Hepatocyte (in vitro differentiated cells): Measurements from ENCODE around the gene PYGO2.

Experiments used
- EZH2 ChIP-seq: fragments of 200-600 bp; sonication (generic); IDR thresholded peaks from 2 replicates; pipeline ENCODE4 v1.6.1; 2016; ENCODE audit warnings: antibody characterized with exemption, mild to moderate bottlenecking, borderline replicate concordance
- TF ChIP-seq, protein P1 (sequence below): fragments of 200-600 bp; sonication (generic); IDR thresholded peaks from 2 replicates; pipeline ENCODE4 v1.5.1; 2016; ENCODE audit warnings: antibody characterized with exemption, mild to moderate bottlenecking; ENCODE audit not compliant: poor library complexity

GRCh38 chr1:154945160-154945961, 16.2 kb downstream of the PYGO2 start:
- TF ChIP-seq, protein P1, sequence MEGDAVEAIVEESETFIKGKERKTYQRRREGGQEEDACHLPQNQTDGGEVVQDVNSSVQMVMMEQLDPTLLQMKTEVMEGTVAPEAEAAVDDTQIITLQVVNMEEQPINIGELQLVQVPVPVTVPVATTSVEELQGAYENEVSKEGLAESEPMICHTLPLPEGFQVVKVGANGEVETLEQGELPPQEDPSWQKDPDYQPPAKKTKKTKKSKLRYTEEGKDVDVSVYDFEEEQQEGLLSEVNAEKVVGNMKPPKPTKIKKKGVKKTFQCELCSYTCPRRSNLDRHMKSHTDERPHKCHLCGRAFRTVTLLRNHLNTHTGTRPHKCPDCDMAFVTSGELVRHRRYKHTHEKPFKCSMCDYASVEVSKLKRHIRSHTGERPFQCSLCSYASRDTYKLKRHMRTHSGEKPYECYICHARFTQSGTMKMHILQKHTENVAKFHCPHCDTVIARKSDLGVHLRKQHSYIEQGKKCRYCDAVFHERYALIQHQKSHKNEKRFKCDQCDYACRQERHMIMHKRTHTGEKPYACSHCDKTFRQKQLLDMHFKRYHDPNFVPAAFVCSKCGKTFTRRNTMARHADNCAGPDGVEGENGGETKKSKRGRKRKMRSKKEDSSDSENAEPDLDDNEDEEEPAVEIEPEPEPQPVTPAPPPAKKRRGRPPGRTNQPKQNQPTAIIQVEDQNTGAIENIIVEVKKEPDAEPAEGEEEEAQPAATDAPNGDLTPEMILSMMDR: no peak
- no peak for TF ChIP-seq EZH2
